ENCODE data around the gene ACCSL. TPM values are rescaled to one million over a fixed set of nuclear protein-coding genes. Genes with fewer than 3 reads are reported as not detected.

The ACCSL gene
- polyA plus RNA-seq, 3 donors: not detected

DNA sequence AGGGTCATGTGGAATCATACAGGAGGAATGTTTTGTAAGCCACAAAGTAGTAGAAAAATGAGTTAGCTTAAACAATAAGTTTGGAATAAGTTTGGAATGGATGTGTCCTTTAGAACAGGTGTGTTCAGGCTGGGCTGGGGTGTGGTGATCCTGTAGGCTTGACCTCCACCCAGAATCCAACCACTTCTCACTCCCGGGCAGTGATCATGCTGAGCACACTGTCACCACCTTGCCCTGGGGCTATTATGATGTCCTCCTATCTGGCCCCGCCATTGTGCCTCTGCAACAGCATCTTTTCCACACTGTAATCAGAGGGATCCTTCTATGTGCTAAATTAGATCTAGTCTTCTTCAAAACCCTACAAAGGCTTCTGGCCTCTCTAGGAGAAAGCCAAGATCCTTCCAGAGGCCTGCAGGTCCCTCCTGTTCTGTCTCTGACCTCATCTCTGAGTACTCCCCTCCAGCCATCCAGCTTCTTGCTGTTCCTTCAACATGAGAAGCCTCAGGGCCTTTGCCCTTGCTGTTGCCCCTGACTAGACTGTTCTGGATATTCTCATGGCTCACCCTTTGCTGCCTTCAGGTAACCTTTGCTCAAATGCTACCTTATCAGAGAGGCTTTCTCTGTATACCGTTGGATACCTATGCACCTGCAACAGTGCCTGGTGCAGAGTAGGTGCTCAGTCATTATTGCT, 18.8 kb upstream of the ACCSL start:
- Histone ChIP-seq H3K9ac (ENCODE audit: insufficient read depth, low read length, poor library complexity, severe bottlenecking) (no peak overlapping the region), H3K4me2 (replicated peaks; ENCODE audit: extremely low read depth, low read length, poor library complexity, severe bottlenecking) (no peak overlapping the region), H3K9me3 (replicated peaks in 1 of 2; ENCODE audit: control insufficient read depth in 1 of 2, insufficient read depth in 1 of 2, low read length in 2 of 2) (no peaks in the 10 kb centered on the region), H3K27me3 (ENCODE audit: control insufficient read depth in 2 of 2, insufficient read depth in 2 of 2, low read length in 2 of 2) (no peaks in the 10 kb centered on the region), H3K27ac (ENCODE audit: low read depth in 1 of 2, low read length in 2 of 2) (no peak overlapping the region), H4K20me1 (ENCODE audit: insufficient read depth, low read length) (no peaks in the 10 kb centered on the region), H3K4me1 (ENCODE audit: control insufficient read depth in 1 of 2, insufficient read depth in 2 of 2, low read length in 2 of 2) (no peaks in the 10 kb centered on the region), H2AFZ (ENCODE audit: insufficient read depth, low read depth, low read length, poor library complexity, severe bottlenecking) (no peak overlapping the region), H3K79me2 (ENCODE audit: insufficient read depth, low read length) (no peaks in the 10 kb centered on the region), H3K36me3 (replicated peaks in 1 of 2; ENCODE audit: control insufficient read depth in 1 of 2, insufficient read depth in 2 of 2, low read length in 2 of 2) (no peaks in the 10 kb centered on the region), H3K4me3 (replicated peaks in 1 of 3; ENCODE audit: low read depth in 2 of 3, low read length in 3 of 3) (no peak overlapping the region)
- H3K27me3 Mint-ChIP-seq (ENCODE audit: low read depth in 3 of 3): peaks cover 12 to 23% (median 15%) of the 10 kb centered on the region in 3 donors
- no peak for DNase-seq
- H3K4me3 Mint-ChIP-seq: no peak overlapping the region
- H3K36me3 Mint-ChIP-seq: no peaks in the 10 kb centered on the region
- TF ChIP-seq CTCF (IDR thresholded peaks at IDR 0.05): no peak
- no peak overlapping the region for H3K27ac Mint-ChIP-seq
- intact Hi-C loops (cut with micrococcal nuclease): no loop called here
- WGBS (ENCODE audit: insufficient coverage): 100% methylated on average over 3 of the region's 3 CpGs
- no peaks in the 10 kb centered on the region for H3K4me1 Mint-ChIP-seq
- H3K9me3 Mint-ChIP-seq: peaks cover 0 to 9% (median 5%) of the 10 kb centered on the region in 7 donors

DNA sequence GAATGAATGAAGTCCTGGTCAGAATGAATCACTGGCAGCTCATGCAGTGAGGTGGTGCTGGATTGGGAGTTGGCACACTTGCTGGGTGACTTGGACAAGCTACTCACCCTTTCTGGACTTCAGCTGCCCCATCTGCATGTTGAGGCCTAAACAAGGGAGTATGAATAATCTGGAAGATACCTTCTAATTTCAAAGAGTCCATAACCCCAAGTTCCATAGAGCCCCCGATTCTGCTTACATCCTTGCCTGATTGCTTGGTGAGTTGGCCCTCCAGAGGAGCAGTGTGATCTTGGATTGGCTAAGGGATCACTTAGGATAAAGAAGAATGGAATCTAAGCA, 18.3 kb upstream of the ACCSL start:
- Mint-ChIP-seq H3K36me3 (no peaks in the 10 kb centered on the region), H3K27ac (no peak overlapping the region), H3K4me1 (no peaks in the 10 kb centered on the region), H3K9me3 (peaks cover 0 to 9% (median 5%) of the 10 kb centered on the region in 7 donors), H3K4me3 (no peak overlapping the region), H3K27me3 (ENCODE audit: low read depth in 3 of 3) (peaks cover 12 to 19% (median 12%) of the 10 kb centered on the region in 3 donors)
- WGBS (ENCODE audit: insufficient coverage): no CpG with 5 or more reads among the region's 1 CpG
- no peaks in the 10 kb centered on the region for H3K4me1 ChIP-seq (ENCODE audit: control insufficient read depth in 1 of 2, insufficient read depth in 2 of 2, low read length in 2 of 2)
- H3K4me3 ChIP-seq (replicated peaks in 1 of 3; ENCODE audit: low read depth in 2 of 3, low read length in 3 of 3): no peak overlapping the region
- H3K9me3 ChIP-seq (replicated peaks in 1 of 2; ENCODE audit: control insufficient read depth in 1 of 2, insufficient read depth in 1 of 2, low read length in 2 of 2): no peaks in the 10 kb centered on the region
- no peak overlapping the region for H3K4me2 ChIP-seq (replicated peaks; ENCODE audit: extremely low read depth, low read length, poor library complexity, severe bottlenecking)
- no peak overlapping the region for H2AFZ ChIP-seq (ENCODE audit: insufficient read depth, low read depth, low read length, poor library complexity, severe bottlenecking)
- DNase-seq: no peak
- no peak overlapping the region for H3K9ac ChIP-seq (ENCODE audit: insufficient read depth, low read length, poor library complexity, severe bottlenecking)
- H3K27ac ChIP-seq (ENCODE audit: low read depth in 1 of 2, low read length in 2 of 2): no peak overlapping the region
- intact Hi-C loops (cut with micrococcal nuclease): no loop called here
- H4K20me1 ChIP-seq (ENCODE audit: insufficient read depth, low read length): no peaks in the 10 kb centered on the region
- H3K36me3 ChIP-seq (replicated peaks in 1 of 2; ENCODE audit: control insufficient read depth in 1 of 2, insufficient read depth in 2 of 2, low read length in 2 of 2): no peaks in the 10 kb centered on the region
- TF ChIP-seq CTCF (IDR thresholded peaks at IDR 0.05): no peak
- no peaks in the 10 kb centered on the region for H3K27me3 ChIP-seq (ENCODE audit: control insufficient read depth in 2 of 2, insufficient read depth in 2 of 2, low read length in 2 of 2)
- no peaks in the 10 kb centered on the region for H3K79me2 ChIP-seq (ENCODE audit: insufficient read depth, low read length)
